HG03354 (cell line): Measurements from ENCODE around the gene MILR1.

Experiments used
- ATAC-seq: cut with Tn5 transposase; IDR thresholded peaks from one replicate; pipeline ENCODE4 v1.9.1; 2021; ENCODE audit warnings: mild to moderate bottlenecking; ENCODE audit not compliant: unreplicated experiment, poor library complexity, severe bottlenecking

MILR1 gene

GRCh38 chr17:64499805-64500486 lies 51.0 kb downstream of the MILR1 start:
- no peak for ATAC-seq

GRCh38 chr17:64500487-64500859 lies 51.6 kb downstream of the MILR1 start:
- ATAC-seq: no peak

- ATAC-seq: no peak
Measured at GRCh38 chr17:64500862-64501765, 52.2 kb downstream of the MILR1 start.

GRCh38 chr17:64502021-64502420 lies 53.1 kb downstream of the MILR1 start:
- no peak for ATAC-seq

GRCh38 chr17:64502809-64503208 lies 53.9 kb downstream of the MILR1 start:
- ATAC-seq: no peak

GRCh38 chr17:64503341-64503740 lies 54.4 kb downstream of the MILR1 start:
- ATAC-seq: no peak

GRCh38 chr17:64503821-64504768 lies 55.2 kb downstream of the MILR1 start:
- no peak for ATAC-seq

- no peak for ATAC-seq
Measured at GRCh38 chr17:64504769-64505339, 55.9 kb downstream of the MILR1 start.

- peak; percentile 30 for ATAC-seq
Measured at GRCh38 chr17:64505340-64506200, 56.7 kb downstream of the MILR1 start.

GRCh38 chr17:64506201-64506575 lies 57.3 kb downstream of the MILR1 start, which contains the start of gene DDX5:
Gene DDX5 (minus strand): TSS chr17:64506289. CDS start chr17:64506119, 170 bp downstream.
- peak; percentile 66 for ATAC-seq

- peak; percentile 66 for ATAC-seq
Measured at GRCh38 chr17:64506576-64507412, 57.9 kb downstream of the MILR1 start, which contains the start of gene CEP95. Gene CEP95 (plus strand): TSS chr17:64506977. CDS start chr17:64507098, 121 bp downstream.

- peak; percentile 28 for ATAC-seq
Measured at GRCh38 chr17:64507413-64507782, 58.5 kb downstream of the MILR1 start.

- no peak for ATAC-seq
Measured at GRCh38 chr17:64508683-64509082, 59.8 kb downstream of the MILR1 start.

- no peak for ATAC-seq
Measured at GRCh38 chr17:64509179-64509578, 60.3 kb downstream of the MILR1 start.

- no peak for ATAC-seq
Measured at GRCh38 chr17:64515419-64515818, 66.5 kb downstream of the MILR1 start.

GRCh38 chr17:64515829-64516228 lies 66.9 kb downstream of the MILR1 start:
- no peak for ATAC-seq
